SIG-M5 treated with dmso at 0.1 percent for 504 hours (cell line): ENCODE results near the gene MOCOS.

ENCODE experiments used
- DNase-seq: peaks from one replicate; lab custom pipeline; 2025; ENCODE audit not compliant: unreplicated experiment; lab: John Stamatoyannopoulos, UW

Gene MOCOS

DNA sequence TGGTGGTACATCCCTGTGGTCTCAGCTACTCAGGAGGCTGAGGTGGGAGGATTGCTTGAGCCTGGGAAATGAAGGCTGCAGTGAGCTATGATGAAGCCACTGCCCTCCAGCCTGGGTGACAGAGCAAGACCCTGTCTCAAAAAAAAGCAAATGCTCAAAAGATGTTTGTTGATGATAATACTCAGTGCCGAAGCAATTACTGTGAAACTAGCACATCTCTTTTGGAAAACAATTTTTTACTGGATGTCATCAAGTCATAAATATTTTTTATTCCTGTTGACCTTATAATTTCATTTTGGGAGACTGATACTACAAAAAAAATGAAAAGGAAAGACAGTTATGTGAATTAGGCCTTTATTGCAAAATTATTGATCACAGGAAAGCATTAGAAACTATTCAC is 75.7 kb downstream of the MOCOS start:
- DNase-seq: no peak

DNA sequence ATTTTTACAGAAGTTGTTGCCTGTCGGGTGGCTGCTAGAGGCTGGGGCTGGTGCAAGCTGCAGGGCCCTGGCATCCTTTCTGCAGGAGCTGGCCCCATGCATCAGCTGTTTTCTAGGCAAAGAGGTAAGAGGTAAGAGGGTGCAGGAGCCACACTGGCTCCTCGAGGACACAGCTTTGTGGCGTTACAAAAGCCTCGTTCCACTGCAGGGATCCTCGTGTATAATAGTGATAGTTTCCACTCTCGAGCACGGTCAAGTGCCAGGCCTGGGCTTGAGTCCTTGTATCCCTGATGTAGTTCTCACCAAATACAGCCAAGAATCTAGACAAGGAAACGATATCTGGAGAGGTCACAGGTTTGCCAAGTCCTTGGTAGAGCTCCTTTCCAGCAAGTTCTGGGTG is 77.0 kb downstream of the MOCOS start:
- no peak for DNase-seq

DNA sequence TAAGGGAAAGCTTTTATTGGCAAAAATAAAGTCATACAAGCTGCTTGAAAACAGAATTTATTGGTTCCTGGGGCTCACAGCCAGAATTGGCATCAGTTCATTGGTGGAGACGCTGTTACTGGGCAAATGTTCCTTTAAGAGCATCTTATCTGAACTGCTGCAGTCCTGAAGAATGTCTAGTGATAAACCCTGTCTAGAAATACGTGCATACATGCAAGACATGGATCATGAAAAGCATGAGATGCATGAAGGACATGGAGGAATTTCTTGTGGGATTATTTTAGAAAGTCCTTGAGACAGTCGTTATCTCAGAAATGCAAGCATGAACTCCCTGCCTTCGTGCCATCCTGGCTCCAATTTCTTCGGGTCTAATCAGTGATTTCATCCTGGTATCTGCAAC is 77.7 kb downstream of the MOCOS start:
- DNase-seq: no peak

DNA sequence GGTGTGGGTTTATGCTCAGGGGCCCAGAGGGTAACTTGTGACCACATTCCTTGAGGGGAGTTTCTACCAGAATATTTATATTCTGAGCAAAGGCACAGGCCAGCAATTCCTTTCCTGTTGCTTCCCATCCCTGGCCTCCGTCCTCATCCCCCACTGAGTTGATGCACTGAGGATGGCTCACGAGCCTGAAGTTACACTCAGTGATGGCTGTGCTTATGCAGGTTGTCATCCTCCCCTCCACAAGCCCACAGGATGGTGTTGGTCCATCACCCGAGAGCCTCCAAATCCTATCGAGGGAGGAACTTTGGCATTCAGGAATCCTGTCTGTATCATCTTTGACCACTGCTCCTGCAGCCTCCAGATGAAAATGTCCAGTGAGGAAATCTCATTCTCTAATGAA is 81.9 kb downstream of the MOCOS start:
- no peak for DNase-seq

DNA sequence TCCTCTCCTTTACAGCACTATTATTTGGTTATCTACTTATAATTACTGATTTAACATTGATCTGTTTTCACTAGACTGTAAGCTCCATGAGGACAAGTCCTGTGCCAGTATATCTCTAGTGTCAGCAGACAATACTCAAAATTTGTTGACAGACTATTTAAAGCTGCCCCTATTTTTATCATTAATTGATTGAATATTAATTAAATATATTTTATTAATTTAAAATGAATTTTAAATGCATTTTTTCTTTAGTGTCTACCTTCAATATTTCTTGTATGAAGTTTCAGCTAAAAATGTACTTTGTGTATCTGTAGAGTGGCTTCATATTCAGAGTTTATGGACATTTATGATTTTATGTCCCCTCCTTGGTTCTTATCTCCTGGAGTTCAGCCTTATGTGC is 83.9 kb downstream of the MOCOS start:
- no peak for DNase-seq

DNA sequence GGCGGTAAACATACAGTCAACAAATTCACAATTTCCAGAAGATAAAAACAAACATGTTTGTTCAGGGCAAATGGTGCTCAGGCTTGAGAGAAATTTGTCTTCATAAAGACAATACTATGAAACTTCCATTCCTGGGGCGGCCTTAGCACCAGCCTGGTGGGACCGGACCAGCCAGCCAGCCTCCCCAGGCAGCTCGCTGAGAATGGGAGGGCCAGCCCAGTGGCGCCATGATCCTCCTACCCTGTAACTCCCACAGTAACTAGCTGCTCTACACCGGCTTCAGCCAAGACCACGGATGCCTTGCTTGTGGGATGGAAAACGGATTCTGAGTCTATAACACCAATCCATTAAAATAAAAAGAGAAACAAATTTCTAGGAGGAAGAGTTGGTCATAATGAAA is 86.0 kb downstream of the MOCOS start:
- no peak for DNase-seq

DNA sequence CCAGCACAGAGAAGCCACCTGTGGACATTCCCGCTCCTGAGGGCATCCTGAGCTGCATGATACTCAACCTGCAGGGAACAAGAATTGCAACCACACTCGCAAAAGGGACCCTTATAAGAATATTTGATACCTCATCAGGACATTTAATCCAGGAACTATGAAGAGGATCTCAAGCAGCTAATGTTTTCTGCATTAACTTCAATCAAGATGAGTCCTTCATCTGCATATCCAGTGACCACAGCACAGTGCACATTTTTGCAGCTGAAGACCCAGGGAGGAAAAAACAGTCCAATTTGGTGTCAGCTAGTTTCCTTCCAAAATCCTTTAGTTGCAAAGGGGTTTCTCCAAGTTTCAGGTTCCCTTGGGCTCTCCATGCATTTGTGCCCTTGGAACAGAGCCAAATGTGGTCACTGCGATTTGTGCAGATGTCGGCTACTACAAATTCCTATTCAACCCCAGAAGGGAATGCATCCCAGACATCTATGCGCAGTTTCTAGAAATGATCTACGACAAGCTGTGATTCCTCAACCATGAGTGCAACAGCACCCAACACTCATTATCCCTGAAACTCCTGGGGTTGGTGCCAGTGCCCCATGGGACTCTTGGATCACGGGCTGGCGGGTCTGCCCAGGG is 86.9 kb downstream of the MOCOS start:
- DNase-seq: no peak

DNA sequence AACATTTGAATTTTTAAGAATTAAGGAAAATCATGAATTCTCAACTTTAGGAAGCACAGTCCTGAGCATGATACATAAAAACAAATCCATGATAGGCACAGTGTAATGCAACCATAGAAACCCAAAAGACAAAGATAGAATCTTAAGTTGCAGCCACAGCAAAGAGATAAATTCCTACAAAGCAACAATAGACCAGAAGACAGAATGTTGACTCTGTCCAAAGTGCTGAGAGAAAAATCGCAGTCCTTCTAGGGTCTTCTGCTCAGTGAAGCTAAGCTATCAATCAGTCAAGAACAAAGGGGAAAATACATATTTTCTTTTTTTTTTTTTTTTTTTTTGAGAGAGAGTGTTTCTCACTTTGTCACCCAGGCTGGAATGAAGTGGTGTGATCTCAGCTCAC is 88.3 kb downstream of the MOCOS start:
- DNase-seq: no peak

DNA sequence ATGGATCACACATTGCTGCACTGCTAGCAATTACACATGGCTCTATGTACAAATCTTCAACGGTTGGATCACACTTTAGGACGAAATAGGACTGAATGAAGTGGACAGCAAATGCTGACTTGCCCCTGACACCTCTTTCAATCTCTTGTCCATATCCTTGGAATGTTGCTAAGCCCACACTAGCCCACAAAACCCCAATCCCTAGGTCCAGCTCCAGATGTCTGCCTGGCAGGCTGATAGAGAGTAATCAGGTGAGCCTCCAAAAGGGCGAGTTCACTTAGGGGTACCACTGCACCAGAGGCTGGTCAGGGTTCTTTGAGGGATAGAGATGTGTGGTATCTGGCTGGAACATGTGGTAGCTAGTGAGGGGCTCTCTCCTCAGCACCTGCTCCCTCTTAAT is 91.7 kb downstream of the MOCOS start:
- DNase-seq: no peak

DNA sequence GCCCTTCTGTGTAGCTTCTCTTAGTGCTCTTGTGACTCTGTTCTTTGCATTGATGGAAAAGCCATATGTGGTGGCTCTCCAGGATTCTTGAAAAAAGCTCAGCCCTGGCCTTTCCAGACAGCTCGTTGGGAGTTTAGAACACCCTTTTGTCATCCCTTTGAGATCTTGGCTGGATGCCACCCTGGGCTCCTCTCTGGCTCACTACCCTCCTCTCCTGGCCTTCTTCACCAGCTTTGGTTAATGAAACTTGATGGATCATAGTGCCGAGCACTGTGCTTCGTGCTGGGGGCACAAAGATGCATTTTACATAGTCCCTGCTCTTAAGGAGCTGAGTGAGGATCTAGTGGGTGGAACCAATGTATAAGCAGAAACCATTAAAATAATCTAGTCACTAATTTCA is 94.6 kb downstream of the MOCOS start:
- no peak for DNase-seq

DNA sequence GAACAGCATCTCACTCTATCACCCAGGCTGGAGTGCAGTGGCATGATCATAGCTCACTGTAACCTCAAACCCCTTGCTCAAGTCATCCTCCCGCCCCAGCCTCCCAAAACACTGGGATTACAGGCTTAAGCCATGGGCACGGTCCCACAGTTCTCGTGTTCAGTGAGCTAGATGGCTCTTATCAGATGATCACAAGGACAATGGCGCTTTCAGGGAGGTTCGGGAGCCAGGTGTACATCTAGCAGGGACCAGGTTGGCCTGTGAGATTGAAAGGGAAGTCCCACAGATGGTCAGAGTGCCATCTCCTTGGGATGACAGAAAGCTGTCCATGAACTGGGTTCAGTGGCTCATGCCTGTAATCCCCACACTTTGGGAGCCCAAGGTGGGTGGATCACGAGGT is 96.2 kb downstream of the MOCOS start:
- no peak for DNase-seq

DNA sequence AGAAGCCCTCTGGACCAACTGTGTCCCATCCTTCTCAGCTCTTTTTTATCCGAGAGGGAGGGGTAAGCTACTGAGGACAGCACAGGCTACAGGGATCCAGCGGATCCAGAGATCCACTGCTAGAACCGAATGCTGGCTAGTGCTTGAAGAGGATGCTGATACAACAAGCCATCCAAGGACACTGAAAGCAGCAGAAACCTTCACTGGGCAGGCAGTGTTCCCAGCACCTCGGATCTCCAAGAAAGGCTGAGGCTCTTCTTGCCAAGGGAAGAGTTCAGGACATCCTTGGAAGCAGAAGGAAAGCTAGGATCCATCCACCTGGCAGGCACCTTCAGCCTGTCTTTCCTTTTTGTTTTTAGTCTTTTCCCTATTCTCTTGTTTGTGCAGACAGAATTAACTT is 97.0 kb downstream of the MOCOS start:
- DNase-seq: no peak

DNA sequence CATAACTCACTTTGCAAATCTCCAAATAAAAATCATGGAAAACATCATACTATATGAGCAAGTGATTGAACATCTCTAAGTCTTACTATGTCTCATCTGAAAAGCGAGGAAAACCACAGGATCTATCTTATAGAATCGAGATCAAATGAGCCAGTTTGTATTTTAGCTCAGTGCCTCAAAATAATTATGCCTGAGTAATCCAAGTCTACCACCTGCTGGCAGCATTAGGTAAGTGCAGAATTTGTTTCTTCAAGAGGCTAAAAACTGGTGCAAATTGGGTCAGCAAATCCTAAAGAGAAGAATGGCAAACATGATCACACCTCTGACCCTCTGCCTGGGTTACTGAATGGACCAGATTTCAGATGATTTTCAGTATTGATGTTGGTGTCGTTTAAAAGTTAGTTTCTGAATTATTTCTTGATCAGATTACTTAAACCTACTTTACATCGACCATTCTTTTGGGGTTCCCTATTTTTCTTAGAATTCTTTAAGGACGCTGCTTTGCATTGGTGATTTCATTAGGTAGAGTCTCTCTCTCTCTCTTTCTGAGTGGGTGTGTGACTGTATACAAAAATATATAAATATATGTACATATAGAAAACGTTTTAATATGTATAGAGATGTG is 97.5 kb downstream of the MOCOS start:
- peak; percentile 70 for DNase-seq

DNA sequence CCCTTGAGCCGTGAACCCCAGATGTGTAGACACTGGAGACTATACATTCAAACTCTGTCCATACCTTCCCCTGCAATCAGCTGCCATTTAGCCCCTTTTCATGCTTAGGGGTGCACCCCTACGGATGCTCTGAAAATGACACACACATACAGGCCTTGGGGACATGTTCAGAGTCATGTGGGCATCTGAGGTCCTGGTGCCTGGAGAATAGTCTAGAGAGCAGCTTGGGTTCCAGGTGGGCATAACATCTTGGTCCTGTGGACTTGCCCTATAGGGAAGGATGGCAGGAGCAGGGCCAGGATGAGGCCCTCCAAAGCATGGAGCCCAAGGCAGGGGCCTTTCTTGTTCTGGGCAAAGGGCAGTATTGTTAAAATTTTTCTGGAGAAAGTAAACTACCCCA is 100.4 kb downstream of the MOCOS start:
- no peak for DNase-seq

DNA sequence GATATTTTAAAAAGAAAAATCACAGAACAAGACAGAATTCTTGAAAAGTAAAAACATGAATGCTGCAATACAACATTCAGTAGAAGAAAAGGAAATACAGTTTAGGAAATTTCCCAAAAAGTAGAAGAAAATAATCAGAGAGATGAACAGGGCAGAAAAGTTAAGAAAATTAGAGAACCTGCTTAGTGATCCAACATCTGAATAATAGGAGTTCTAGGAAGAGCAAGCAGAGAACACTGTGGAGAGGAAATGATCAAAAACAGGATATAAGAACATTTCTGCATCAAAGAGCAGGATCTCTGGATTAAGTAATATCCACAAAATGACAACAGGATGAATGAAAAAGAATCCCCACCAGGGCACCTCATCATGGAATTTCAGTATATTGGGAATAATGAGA is 101.4 kb downstream of the MOCOS start:
- DNase-seq: no peak

DNA sequence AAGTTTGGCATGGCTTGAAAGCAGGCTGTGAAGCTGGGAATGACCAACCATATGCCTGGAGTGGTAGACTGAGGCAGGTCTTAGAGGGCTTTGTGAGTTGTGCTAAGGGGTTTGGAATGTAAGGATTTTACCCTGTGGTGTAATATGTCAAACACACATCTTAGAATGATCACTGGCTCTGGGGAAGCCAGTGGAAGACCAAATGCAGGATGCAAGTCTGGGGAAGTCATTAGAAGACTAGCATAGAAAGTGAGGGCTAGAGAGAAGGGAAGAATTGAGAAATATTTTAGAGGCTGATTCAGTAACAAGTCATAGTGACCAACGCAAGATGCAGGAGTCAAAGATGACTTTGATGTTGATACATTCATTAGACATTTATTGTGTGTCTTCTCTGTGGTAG is 106.7 kb downstream of the MOCOS start:
- DNase-seq: no peak

DNA sequence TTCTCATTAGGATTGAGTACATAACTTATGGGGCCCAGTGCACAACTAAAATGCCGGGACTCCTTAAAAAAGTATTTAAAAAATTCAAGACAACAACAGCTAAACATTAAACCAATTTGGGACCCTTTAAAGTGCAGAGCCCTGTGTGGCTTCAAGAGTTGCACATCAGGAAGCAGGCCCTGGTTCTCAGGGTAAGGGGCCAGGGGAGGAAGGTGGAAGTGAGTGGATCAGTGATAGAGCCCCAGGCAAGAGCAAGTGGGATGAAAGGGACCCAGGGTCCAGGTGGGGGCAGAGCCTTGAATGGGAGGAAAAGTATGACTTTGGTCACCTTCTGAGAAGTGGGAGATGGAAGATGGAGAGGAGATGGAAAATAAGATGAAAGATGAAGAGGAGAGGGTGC is 107.9 kb downstream of the MOCOS start:
- no peak for DNase-seq

DNA sequence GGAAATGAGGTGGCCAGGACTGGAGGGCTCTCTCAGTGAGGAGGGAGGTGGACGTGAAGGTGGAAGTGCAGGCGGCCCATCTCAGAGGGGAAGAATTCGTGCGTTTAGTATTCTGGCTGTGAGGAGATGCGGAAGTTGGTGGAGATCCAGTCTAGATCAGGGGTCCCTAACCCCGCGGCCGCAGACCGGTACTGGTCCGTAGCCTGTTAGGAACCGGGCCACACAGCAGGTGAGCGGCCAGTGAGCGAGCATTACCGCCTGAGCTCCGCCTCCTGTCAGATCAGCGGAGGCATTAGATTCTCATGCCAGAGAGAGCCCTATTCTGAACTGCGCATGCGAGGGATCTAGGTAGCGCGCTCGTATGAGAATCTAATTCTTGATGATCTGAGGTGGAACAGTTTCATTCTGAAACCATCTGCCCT is 108.6 kb downstream of the MOCOS start:
- DNase-seq: no peak

DNA sequence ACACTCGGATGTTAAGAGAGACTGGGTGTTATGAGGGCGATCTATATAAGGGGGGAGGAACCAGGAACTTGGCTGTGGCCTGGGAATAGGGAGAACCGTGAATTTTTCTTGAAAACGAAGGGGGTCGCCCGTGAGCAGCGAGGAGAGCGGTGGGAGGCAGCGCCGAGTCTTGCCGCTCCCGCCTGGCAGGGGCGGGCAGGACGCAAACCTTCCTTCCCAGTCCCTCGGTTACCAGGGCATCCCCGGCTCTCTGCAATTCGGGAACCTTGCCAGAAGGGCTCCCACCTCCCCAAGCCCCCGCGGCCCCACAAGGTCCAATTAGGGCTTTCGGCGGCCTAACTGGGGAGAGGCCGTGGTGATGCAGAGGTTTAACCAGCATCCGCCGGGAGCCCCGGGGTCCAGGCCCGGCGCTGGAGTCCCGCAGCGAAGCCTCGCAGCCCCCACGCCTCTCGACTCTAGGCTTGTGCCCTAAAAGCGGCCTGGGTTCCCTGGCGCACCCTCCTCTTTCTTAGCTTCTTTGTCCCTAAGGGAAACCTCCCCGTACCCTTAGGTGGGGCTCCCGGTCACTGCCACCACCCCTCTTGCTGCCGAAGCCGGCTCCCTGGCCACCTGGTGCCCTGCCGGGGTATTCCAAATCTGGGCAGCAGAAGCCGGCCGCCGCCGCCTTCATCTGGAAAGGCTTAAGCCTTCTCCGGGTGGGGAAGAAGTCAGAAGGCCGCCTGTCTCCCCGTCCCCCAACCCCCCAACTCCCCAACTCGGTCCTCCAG is 109.5 kb downstream of the MOCOS start:
- DNase-seq: peak; percentile 34

DNA sequence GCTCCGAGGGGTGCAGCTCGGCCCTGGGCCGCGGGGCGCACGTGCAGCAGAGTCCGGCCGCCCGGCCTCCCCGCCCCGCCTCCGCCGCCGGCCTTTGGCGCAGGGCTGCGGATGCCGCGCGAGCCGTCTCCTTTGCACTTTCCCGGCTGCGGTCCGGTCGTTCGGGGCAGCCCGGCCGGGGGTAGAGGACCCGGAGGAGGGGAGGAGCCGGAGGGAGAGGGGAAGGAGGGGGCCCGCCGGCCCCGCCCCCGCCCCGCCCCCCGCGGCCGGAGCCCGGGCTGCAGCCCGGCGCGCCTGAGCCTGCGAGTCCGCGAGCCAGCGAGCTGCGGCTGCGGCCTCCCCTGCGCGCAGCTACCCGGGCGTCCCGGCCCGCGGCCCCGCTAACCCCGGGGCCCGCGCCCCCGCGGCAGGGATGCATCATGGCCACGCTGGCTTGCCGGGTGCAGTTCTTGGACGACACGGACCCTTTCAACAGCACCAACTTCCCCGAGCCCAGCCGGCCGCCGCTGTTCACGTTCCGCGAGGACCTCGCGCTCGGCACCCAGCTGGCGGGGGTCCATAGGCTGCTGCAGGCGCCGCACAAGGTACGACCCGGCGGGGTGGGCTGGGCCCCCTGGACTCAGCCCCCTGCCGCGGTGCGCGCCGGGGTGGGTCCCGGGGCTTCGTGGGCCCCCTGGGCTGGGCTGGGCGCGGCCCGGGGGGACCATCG is 110.3 kb downstream of the MOCOS start, which contains the start of gene FHOD3:
Gene FHOD3, plus strand, starts transcription at position 297 of the 709 bp plus-strand sequence. Its CDS starts 123 bp downstream, at position 420.
- DNase-seq: no peak

DNA sequence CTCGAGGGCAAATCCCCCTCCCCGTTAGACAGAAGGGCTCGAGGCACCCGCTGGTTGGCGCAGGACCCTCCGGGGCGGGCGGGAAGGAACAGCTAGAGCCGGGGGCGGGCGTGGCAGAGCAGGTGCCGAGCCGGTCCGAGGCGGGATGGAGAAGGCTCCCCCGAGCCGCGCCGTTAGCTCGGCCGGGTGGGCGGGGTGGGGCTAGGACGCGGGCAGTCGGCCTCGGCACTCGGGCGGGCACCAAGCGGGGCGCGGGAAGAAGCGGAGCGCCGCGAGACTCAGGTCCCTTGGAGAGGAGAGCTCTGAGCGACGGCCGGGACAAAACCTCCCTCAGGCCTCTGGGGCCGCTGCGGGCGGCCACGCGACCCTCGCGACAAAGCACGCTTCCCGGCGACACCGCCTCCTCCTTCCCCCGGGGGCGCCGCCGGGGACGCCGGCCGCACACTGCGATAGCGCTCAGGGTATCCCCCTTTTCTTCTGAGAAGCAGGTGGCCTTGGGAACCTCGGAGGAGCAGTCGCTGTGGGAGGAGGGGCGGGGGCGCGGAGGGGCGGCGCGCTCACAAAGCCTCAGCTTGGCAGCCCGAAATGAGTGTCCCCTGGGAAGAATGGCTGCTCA is 110.9 kb downstream of the MOCOS start:
- no peak for DNase-seq
